Vagina (tissue), 2 donors: ENCODE data around the gene ULK4. TPM values are rescaled to one million over a fixed set of nuclear protein-coding genes. Genes with fewer than 3 reads are reported as not detected.

Experiments
- DNase-seq, 2 donors: peaks; one replicate each; pipeline ENCODE4 v3.0.0-alpha.2; 2017; ENCODE audit errors: extremely low spot score in 2 of 2
- H3K27ac ChIP-seq: fragments of 200-600 bp; sonication (generic); one replicate; pipeline ENCODE4 v1.5.1; 2019
- H3K27me3 ChIP-seq: fragments of 200-600 bp; sonication (generic); one replicate; pipeline ENCODE4 v1.5.1; 2019
- H3K36me3 ChIP-seq, 2 donors: fragments of 200-600 bp; sonication (generic); one replicate each; pipeline ENCODE4 v1.5.1; 2017 to 2019
- H3K4me1 ChIP-seq: fragments of 200-600 bp; sonication (generic); one replicate; pipeline ENCODE4 v1.5.1; 2019
- H3K4me3 ChIP-seq, 2 donors: fragments of 200-600 bp; sonication (generic); 1 replicate in 1 of 2; 2 replicates in 1 of 2; pipeline ENCODE4 v1.5.1; 2016 to 2019
- H3K9me3 ChIP-seq: fragments of 200-600 bp; sonication (generic); one replicate; pipeline ENCODE4 v1.5.1; 2019
- POLR2A ChIP-seq, 2 donors: fragments of 450-650 bp; IDR thresholded peaks; one replicate each; pipeline ENCODE4 v1.6.1; 2017; ENCODE audit warnings: antibody characterized with exemption in 2 of 2, mild to moderate bottlenecking in 2 of 2, moderate library complexity in 2 of 2
- POLR2AphosphoS5 ChIP-seq, 2 donors: sonication (generic); formaldehyde crosslinking; IDR thresholded peaks; one replicate each; pipeline ENCODE4 v1.9.0; 2017; ENCODE audit warnings: antibody characterized with exemption in 2 of 2, mild to moderate bottlenecking in 2 of 2, low read depth in 1 of 2; ENCODE audit not compliant: insufficient read depth in 1 of 2
- intact Hi-C: fragments of 100-400 bp; cut with DNase I; formaldehyde crosslinking; loops from one replicate; pipeline ENCODE4 v1.15.1; 2023
- total RNA-seq: library from RNA; depleted of rRNA; stranded (reverse); fragments of >200 nt; gene quantifications from one replicate; pipeline ENCODE4 v1.2.3, GENCODE V29; 2016
- TF ChIP-seq, protein P1 (sequence below), 3 experiments: fragments of 450-650 bp in 2 of 3; fragments of 200-600 bp in 1 of 3; sonication (generic) in 1 of 3; IDR thresholded peaks; one replicate each; pipeline ENCODE4 v1.5.1; 2017 to 2019; ENCODE audit warnings: antibody characterized with exemption in 3 of 3, mild to moderate bottlenecking in 2 of 3, moderate library complexity in 2 of 3

The ULK4 gene
- total RNA-seq, 1 donor from 2014 or later: 24.1 TPM

DNA sequence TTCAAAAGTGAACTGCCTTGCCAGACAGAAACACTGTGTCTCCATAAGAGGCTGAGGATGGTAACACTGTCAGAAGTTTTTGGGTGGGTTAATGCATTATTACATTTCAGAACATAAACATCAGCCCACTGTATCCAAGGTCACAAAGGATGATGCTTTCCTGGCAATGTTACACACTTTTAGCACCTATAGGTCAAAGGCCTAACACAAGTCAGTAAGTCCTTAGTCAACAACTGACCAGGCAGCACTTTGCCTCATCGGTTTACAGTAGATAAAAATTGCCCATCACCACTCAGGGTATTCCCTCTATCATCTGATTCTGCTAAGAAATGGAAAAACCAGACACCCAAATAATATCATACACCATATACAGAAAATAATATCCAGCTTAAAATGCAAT lies 664.2 kb downstream of the ULK4 start:
- H3K4me1 ChIP-seq: no peaks in the 10 kb centered on the region
- no peaks in the 10 kb centered on the region for H3K9me3 ChIP-seq
- H3K27me3 ChIP-seq: no peaks in the 10 kb centered on the region
- no peak for DNase-seq
- no peaks in the 10 kb centered on the region for H3K36me3 ChIP-seq
- H3K27ac ChIP-seq: no peak overlapping the region
- intact Hi-C loops: no loop called here
- no peak overlapping the region for H3K4me3 ChIP-seq
- TF ChIP-seq POLR2A (IDR thresholded peaks at IDR 0.05) (no peak), POLR2AphosphoS5 (IDR thresholded peaks at IDR 0.05; ENCODE audit: insufficient read depth in 1 of 2, low read depth in 1 of 2) (no peak)
- TF ChIP-seq, protein P1, sequence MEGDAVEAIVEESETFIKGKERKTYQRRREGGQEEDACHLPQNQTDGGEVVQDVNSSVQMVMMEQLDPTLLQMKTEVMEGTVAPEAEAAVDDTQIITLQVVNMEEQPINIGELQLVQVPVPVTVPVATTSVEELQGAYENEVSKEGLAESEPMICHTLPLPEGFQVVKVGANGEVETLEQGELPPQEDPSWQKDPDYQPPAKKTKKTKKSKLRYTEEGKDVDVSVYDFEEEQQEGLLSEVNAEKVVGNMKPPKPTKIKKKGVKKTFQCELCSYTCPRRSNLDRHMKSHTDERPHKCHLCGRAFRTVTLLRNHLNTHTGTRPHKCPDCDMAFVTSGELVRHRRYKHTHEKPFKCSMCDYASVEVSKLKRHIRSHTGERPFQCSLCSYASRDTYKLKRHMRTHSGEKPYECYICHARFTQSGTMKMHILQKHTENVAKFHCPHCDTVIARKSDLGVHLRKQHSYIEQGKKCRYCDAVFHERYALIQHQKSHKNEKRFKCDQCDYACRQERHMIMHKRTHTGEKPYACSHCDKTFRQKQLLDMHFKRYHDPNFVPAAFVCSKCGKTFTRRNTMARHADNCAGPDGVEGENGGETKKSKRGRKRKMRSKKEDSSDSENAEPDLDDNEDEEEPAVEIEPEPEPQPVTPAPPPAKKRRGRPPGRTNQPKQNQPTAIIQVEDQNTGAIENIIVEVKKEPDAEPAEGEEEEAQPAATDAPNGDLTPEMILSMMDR (IDR thresholded peaks at IDR 0.05): no peak

DNA sequence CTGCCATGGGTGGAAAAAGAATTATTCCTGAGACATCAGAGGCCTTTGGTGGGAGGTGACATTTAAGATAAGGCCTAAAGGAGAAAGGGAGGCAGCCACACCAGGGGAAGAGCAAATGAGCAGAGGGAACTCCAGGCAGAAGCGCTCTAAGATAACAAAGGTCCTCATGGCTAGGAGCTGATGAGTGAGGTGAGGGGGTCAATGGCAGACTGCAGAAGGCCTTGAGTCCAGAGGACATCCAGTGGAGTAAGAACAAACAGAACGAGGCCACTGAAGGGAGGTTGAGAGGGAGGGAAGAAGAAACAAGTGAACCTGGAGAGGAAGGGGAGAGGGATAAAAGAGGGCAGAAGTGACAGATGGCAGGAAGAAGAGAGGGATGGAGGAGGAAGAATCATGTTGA lies 665.3 kb downstream of the ULK4 start:
- no peaks in the 10 kb centered on the region for H3K36me3 ChIP-seq
- H3K27ac ChIP-seq: no peak overlapping the region
- no peak for TF ChIP-seq POLR2AphosphoS5 (IDR thresholded peaks at IDR 0.05; ENCODE audit: insufficient read depth in 1 of 2, low read depth in 1 of 2)
- TF ChIP-seq POLR2A (IDR thresholded peaks at IDR 0.05): no peak
- TF ChIP-seq, protein P1 (IDR thresholded peaks at IDR 0.05): no peak
- H3K4me3 ChIP-seq: no peak overlapping the region
- H3K27me3 ChIP-seq: no peaks in the 10 kb centered on the region
- no peaks in the 10 kb centered on the region for H3K9me3 ChIP-seq
- DNase-seq: no peak
- intact Hi-C loops: no loop called here
- no peaks in the 10 kb centered on the region for H3K4me1 ChIP-seq

DNA sequence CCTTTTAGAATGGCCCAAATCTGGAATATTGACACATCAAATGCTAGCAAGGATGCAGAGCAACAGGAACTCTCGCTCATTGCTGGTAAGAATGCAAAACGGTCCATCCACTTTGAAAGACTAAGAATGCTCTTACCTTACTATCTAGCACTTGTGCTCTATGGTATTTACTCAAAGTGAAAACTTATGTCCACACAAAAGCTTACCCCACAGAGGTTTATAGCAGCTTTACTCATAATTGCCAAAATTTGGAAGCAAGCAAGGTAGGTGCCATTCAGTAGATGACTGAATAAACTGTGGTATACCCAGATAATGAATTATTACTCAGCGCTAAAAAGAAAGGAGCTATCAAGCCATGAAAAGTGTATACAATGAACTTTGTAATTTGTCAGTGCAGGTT lies 666.2 kb downstream of the ULK4 start:
- intact Hi-C loops: no loop called here
- Histone ChIP-seq H3K27ac (no peak overlapping the region), H3K36me3 (no peaks in the 10 kb centered on the region), H3K27me3 (no peaks in the 10 kb centered on the region), H3K4me3 (no peak overlapping the region), H3K4me1 (no peaks in the 10 kb centered on the region), H3K9me3 (no peaks in the 10 kb centered on the region)
- DNase-seq: no peak
- no peak for TF ChIP-seq POLR2AphosphoS5 (IDR thresholded peaks at IDR 0.05; ENCODE audit: insufficient read depth in 1 of 2, low read depth in 1 of 2)
- no peak for TF ChIP-seq POLR2A (IDR thresholded peaks at IDR 0.05)
- TF ChIP-seq, protein P1 (IDR thresholded peaks at IDR 0.05): no peak

DNA sequence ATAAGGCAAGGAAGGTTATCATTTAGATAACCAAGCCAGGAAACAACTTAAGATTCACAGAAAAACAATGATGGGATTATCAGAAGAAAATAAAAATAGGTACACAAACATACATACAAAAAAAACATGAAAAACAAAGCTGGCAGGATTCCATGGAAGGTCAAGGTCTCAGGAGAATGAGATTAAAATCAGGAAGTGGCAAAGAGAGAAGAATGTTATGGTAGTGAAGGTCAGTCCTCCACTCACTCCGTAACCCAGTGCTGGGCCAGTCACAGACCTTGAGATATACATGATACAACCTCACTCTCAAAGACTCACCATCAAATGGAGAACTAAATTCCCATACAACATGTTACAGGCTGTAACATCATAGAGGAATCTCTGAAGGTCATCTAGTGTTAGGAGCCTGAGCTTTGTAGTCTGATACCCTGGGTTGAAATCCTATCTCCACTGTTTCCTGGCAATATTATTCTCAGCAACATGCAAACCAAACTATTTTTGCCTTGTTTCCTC lies 668.7 kb downstream of the ULK4 start:
- H3K27ac ChIP-seq: no peak overlapping the region
- H3K4me1 ChIP-seq: no peaks in the 10 kb centered on the region
- H3K9me3 ChIP-seq: no peaks in the 10 kb centered on the region
- no peaks in the 10 kb centered on the region for H3K36me3 ChIP-seq
- intact Hi-C loops: no loop called here
- no peak overlapping the region for H3K4me3 ChIP-seq
- no peak for DNase-seq
- TF ChIP-seq, protein P1 (IDR thresholded peaks at IDR 0.05): no peak
- TF ChIP-seq POLR2A (IDR thresholded peaks at IDR 0.05) (no peak), POLR2AphosphoS5 (IDR thresholded peaks at IDR 0.05; ENCODE audit: insufficient read depth in 1 of 2, low read depth in 1 of 2) (no peak)
- no peaks in the 10 kb centered on the region for H3K27me3 ChIP-seq

DNA sequence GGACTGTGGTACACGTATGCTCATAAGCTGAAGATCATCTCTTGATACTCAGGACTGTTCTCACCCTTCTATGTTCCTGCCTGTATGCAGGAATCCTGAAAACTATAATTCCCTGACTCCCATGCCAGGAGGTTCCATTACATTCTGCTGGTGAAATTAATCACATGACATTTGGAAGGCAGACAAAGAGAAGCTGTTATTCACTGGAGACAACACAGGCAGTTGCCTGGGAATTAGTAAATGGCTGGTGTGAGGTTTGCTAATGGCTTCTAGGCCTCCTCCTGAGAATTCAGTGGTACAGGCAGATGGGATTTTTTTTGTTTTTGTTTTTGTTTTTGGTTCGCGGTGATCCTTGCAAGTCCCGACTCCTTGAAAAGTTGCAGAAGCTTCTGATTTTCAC lies 671.2 kb downstream of the ULK4 start:
- TF ChIP-seq POLR2AphosphoS5 (IDR thresholded peaks at IDR 0.05; ENCODE audit: insufficient read depth in 1 of 2, low read depth in 1 of 2) (no peak), POLR2A (IDR thresholded peaks at IDR 0.05) (no peak)
- TF ChIP-seq, protein P1 (IDR thresholded peaks at IDR 0.05): no peak

More for the DNA sequence above, 671.2 kb downstream of the ULK4 start:
- Histone ChIP-seq H3K36me3 (no peaks in the 10 kb centered on the region), H3K27me3 (no peaks in the 10 kb centered on the region), H3K9me3 (no peaks in the 10 kb centered on the region), H3K4me1 (no peaks in the 10 kb centered on the region), H3K4me3 (no peak overlapping the region), H3K27ac (no peak overlapping the region)
- DNase-seq: no peak
- intact Hi-C loops: no loop called here
